SU-DHL-6 (cell line): ENCODE results near the gene HAUS1.

Experiments used
- CTCF ChIP-seq: fragments of 200-600 bp; sonication (generic); IDR thresholded peaks from one replicate; pipeline ENCODE4 v1.5.1; 2017; ENCODE audit warnings: antibody characterized with exemption, mild to moderate bottlenecking, low read length, moderate library complexity; ENCODE audit not compliant: insufficient read depth, poor library complexity, severe bottlenecking
- EZH2phosphoT487 ChIP-seq: fragments of 200-600 bp; sonication (generic), shearing (Covaris generic); conservative IDR thresholded peaks from 2 replicates; pipeline ENCODE4 v1.6.1; 2018; ENCODE audit warnings: mild to moderate bottlenecking, antibody characterized with exemption, low read length, moderate library complexity, mixed read lengths

- TF ChIP-seq CTCF (no peak), EZH2phosphoT487 (no peak)
These were observed 33.2 kb upstream of the HAUS1 start for GRCh38 chr18:46070815-46071652.
